ENCODE measurements around the gene IL3RA.
"Not testable (repeated sequence)": the region's sequence is repeated elsewhere in the genome, so short reads cannot be mapped to it uniquely, and the experiment has no call there.

Gene IL3RA

DNA sequence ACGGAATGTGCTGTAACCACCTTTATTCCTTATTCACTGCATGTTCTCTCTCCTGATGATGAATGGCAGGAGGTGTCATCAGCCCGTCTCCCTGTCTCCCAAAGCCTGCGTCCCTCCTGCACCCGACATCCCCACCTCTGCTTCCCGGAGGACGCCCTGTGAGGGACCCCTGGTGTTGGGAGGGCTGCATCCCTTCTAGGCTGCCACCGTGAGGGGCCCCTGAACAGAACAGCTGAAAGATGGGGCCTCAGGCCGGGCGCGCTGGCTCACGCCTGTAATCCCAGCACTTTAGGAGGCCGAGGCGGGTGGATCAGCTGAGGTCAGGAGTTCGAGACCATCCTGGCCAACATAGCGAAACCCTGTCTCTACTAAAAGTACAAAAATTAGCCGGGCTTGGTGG is 89.7 kb downstream of the IL3RA start:
- DNase-seq, result not testable (repeated sequence)

DNA sequence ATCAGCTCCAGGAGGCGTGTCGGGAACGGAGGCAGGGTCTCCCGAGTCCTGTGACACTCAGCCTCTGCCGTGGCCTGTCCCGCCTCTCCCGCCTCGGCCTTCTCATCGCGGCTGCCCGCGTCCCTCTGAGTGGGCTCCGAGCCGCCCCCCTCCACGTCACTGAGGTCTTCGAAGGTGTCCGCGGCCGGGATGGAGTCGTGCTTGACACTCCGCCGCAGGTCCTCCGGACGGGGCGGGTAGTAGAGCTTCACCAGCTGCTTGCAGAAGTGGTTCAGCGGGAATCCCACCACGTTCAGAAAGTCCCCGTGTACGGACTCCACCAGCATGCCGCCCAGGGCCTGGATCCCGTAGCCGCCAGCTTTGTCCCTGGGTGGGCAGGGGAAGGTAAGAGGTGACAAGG is 91.2 kb downstream of the IL3RA start:
- no peak for DNase-seq

DNA sequence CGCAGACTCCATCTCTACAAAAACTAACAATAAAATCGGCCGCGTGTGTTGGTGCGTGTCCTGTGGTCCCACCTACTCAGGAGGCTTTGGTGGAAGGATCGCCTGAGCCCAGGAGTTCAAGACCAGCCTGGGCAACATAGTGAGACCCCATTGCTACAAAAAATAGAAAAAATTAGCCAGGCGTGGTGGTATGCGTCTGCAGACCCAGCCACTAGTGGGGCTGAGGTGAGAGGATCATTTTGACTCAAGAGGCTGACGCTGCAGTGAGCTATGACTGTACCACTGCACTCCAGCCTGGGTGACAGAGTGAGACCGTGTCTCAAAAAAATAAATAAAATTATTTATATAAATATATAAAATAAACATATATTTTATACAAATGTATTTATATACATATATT is 93.9 kb downstream of the IL3RA start:
- no peak for DNase-seq
